HG02610 (cell line): Measurements from ENCODE around the gene TPRA1.

ENCODE experiments used
- ATAC-seq: cut with Tn5 transposase; IDR thresholded peaks from one replicate; pipeline ENCODE4 v1.9.1; 2021; ENCODE audit warnings: mild to moderate bottlenecking, moderate library complexity; ENCODE audit not compliant: unreplicated experiment

The TPRA1 gene

DNA sequence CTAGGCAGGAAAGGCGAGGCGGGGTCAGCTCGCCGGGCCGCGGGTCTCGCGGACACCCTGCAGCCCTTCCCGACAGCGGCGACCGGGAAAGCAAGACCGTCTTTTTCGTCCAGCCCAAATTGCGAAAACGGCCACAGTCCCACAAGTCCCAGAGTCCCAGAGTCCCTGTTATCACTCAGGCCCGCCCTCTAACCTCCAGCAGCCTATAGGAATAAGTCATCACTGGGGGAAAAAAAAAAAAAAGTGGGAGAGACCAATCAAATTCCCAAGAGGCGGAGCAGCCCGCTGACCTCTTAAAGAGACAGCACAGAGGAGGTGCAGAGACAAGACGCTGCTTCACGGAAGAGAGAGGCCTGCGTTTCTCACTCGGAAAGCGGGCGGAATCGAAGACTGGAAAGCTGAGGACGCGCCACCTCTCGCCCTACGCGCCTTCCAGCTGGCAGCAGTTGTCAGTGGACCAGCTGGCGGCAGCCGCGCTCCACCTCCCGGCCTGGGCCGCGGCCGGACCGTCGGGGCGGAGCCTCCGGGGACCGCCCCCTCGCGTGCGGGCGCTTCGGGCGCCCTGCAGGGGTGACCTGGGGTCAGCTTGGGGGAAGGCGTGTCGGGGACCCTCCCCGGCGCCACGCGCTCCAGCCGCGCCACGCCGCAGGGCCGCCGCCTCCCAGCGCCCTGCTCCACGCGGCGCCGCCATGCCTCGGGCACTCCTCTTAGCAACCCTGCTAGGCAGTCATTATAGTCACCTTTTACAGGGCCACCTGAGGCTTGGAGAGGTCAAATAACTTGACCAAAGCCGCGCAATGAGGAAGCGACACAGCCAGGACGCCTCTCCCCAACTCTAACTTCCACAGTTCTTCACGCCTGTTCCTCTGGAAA is at the start of gene TPRA1:
TPRA1 (minus strand) TSS at position 141 of the 873 bp plus-strand sequence. CDS start 10,587 bp downstream, outside the sequence.
- peak; percentile 74 for ATAC-seq

- no peak for ATAC-seq
These were observed 49.5 kb upstream of the TPRA1 start for GRCh38 chr3:127640042-127640355.

DNA sequence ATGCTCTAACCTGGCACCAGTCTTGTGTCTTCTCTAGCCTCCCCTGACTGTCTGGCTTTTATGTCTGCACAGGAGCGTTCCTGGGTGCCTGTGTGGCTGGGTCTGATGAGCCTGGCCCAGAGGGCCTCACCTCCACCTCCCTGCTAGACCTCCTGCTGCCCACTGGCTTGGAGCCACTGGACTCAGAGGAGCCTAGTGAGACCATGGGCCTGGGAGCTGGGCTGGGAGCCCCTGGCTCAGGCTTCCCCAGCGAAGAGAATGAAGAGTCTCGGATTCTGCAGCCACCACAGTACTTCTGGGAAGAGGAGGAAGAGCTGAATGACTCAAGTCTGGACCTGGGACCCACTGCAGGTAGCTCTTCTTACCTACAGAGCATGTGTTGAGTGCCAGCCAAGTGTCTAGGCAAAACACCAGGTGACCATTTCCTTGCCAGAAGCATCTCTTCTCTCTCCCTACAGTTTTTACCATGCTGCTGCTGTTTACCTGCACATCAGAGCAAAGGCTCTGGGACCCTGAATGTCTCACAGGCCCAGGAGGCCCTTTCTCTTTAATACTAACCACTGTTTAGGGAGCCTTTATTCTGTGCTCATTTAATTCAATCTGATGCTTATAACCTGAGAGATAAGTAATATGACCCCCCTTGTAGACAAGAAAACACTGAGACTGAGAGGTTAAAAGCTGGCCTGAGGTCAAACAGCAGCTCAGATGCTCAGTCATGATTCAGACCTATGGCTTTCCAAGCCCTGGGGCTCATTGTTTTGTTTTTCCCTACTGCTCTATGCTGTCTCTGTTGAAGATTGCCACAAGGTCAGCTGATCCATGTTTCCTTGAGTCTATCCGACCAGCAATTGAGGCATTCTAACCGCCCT is 48.9 kb upstream of the TPRA1 start:
- ATAC-seq, result no peak

- ATAC-seq, result no peak
These were observed 47.4 kb upstream of the TPRA1 start for GRCh38 chr3:127637971-127638370.

DNA sequence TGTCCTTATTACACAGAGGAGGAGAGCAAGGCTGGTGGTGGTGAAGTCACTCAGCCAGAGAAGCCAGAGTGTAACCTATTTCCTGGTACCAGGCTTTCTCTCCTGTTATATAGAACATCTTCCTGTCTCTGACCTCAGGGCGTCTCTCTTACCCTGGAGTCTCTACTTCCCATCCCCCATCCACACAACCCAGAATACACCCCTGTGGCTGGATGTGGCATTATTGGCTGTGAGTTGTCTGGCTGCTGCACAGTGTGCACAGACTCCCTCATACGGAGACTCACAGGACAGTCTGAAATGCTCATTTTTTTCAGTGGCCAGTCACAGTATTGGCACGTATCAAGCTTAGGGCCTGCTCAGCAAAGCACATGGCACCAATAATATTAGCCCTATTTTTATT is 47.0 kb upstream of the TPRA1 start:
- no peak for ATAC-seq

- no peak for ATAC-seq
These were observed 44.1 kb upstream of the TPRA1 start for GRCh38 chr3:127634653-127635052.

DNA sequence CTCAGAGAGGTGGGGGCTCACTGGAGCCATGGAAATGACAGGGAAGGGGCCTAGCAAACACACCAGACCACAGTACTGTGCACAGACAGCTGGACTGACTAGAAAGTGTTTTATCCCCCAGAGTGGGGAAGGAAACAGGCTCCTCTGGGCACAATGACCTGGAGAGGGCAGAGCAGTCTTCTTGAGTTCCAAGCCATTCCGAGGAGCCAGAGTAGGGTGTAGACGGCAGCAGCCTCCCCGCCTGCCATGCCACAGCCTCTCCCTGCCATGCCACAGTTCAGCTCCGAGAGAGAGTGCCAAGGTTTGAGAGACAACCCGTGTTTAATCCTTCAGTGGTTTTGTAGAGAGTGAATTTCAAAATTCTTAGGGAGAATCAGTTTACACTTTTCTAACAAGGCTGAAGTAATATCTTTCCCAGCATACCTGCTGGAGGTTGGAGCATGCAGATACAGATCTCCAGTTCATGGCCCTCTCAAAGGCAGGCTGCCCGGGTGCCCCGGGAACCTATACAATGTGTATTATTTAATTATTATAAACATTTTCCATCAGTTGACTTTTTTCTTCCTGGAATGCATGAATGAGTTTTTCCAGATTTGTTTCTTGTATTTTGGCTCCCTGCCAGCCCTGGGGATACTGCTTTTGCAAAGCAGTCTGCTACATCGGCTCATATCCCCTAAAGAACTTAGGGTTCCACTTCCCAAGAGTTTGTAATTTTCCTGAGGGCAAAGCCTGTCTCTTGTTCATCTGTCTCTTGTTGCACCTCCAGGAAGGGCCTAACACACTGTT is 41.7 kb upstream of the TPRA1 start:
- ATAC-seq, result no peak

DNA sequence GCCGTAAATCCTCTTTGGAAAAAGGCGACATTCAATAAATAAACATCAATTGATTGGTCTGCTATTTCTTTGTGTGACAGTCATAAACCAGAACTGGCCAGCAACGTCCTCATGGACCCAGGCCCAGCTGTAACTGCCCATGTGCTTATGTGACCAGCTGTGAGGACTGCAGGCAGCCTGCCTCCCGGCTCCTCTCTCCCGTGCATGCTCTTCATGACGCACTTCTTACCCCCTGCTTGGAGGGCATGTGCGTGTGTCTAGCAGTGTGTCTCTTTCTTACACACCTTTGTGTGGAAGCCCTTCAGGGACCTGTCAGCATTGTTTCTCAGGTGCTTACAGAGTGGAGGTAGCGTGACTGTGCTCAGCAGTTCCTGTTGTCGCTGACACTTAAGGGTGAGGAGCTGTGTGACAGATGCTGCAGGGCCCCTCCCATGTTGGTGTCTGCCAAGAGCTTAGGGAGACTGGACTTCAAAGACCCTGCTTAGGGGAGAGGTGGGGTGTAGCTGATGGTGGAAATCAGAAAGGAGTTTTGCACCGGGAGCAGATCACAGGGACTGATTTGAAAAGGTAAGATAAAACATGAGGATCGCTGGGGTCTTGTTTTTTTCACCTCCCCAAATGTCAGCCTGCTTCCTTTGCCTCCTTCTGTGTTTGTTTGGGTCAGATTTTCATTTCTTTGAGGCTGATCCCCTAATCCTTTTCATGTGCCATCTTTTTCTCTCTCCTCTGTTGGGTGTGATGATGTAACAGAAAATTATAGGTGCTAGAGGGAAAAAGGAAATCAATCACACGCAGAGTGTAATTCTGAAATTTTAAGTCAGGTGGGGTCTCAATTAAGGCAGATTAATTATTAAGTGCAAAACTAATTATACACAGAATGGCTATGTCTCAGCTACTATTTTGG is 40.5 kb upstream of the TPRA1 start:
- no peak for ATAC-seq

DNA sequence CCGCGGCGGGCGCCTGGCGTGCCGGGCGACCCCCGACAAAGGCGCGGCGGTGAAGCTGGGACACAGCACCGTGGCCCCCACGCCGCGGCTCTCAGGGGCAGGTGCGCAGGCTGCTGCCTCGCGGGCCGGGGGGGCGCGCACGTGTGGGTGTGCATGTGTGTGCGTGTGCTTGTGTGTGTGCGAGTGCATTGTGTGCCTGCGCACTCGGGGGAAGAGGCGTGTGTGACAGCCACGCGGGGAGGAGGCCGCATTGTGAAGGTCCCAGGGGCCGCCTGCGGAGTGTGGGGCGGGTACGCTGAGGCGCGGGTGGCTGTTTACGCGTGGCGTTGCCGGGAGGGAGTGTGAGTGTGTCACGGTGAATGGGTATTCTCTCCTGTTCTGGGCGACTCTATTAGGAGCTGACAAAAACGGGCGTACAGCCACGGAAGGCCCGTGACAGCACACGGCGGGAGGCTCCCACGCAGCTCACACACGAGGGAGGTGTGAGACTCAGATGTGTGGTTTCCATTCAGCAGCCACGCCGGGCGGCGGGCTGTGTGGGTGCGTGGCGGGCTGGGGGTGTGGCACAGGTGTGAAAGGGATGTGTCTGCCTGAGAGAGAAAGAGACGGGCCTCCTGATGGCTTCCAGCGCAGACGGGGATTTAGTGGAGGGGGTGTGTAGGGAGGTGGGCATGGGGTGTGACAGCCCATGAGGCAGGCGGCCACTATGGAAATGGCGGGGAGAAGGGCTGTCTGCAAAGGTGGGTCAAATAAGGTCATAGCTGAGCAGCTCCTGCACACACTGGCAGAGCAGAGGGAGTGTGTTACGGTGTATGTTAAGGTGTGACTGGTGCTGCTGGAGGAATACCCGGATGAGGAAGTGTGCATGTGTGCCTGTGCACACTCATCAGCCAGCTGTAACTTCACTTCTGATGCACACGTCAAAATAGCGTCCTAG is 39.2 kb upstream of the TPRA1 start:
- peak; percentile 5 for ATAC-seq

DNA sequence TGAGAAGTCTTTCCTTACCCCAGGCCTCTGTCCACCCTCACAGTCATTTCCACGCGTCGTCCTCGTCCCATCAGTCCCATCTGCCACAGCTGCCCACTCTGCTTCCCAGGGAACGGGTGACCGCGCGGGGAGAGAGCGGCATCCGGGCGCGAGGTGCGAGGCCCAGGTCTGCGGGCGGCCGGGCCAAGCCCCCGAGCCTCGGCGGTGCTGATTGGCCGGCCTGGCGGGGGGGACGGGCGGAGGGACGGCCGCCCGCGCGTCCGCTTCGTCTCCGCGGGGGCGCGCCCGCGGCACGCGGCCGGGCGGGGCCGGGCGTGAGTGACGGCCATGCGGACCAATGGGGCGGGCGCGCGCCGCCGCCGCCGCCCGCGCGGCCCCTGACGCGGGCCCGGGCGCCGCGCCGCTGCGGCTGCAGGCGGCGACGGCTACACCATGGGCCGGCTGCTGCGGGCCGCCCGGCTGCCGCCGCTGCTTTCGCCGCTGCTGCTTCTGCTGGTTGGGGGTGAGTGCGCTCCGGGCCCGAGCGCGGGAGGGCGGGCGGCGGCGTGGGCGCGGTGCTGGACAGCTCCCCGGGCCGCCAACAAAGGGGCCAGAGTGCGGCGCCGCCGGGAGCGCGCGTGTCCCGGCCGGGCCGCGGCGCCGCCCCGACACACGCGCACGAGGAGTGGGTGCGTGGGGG is 38.4 kb upstream of the TPRA1 start, which contains the start of gene PODXL2:
PODXL2 (plus strand) TSS at position 398 of the 679 bp plus-strand sequence; CDS start at position 433, 35 bp downstream.
- peak; percentile 52 for ATAC-seq

GRCh38 chr3:127628426-127628787 is 37.9 kb upstream of the TPRA1 start:
- ATAC-seq, result no peak

- no peak for ATAC-seq
These were observed 35.3 kb upstream of the TPRA1 start for GRCh38 chr3:127625821-127626220.

DNA sequence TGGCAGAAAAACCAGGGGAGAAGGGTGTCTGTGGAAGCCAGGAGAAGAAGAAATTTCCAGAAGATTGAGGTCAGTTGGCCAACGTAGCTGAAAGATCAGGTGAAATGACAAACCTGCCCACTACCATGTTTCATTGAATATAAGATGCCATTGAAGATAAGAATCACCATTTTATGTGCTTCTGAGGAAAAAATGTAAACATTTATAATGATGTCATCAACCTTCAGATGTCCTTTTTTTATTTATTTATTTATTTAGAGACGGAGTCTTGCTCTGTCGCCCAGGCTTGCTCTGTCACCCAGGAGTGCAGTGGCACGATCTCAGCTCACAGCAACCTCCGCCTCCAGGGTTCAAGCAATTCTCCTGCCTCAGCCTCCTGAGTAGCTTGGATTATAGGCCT is 33.5 kb upstream of the TPRA1 start:
- ATAC-seq, result no peak

- ATAC-seq, result no peak
These were observed 32.4 kb upstream of the TPRA1 start for GRCh38 chr3:127622772-127623576.

DNA sequence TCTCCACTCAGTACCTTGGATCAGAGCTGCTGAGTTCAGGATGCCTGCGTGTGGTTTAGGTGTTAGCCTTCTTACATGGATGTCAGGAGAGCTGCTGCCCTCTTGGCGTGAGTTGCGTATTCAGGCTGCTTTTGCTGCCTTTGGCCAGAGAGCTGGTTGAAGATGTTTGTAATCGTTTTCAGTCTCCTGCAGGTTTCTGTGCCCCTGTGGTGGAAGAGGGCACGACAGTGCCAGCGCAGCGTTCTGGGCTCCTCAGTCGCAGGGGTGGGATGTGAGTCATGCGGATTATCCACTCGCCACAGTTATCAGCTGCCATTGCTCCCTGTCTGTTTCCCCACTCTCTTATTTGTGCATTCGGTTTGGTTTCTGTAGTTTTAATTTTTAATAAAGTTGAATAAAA is 31.5 kb upstream of the TPRA1 start:
- no peak for ATAC-seq

DNA sequence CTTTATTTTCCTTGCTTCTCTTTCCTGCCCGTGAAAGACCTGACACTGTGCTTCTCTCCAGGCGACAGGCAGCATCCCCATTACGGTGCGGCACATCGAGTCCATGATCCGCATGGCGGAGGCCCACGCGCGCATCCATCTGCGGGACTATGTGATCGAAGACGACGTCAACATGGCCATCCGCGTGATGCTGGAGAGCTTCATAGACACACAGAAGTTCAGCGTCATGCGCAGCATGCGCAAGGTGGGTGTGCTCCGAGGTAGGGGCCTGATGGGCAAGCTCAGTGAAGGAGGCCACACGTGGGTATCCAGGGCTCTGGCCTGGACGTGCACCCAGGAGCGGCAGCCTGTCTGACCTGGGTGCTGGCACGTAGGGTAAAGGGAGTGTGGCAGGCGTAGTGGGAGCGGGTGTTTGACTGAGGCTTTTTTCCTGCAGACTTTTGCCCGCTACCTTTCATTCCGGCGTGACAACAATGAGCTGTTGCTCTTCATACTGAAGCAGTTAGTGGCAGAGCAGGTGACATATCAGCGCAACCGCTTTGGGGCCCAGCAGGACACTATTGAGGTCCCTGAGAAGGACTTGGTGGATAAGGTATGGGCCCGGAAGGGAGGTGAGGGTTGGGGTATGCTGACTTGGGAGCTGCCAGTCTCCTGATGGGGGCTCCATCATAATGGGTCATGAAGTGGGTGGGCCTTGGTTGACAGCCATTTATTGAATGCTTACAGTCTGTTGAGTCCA is 30.3 kb upstream of the TPRA1 start:
- ATAC-seq, result no peak

DNA sequence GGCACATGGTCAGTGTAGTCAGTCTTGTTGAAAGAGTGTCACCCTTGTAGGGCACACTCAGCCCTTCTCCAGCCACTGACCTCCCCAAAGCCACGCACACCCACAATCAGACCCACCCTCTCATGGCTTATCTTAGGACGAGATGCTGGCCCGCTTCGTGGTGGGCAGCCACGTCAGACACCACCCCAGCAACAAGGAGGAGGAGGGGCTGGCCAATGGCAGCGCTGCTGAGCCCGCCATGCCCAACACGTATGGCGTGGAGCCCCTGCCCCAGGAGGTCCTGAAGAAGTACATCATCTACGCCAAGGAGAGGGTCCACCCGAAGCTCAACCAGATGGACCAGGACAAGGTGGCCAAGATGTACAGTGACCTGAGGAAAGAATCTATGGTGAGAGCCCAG is 28.4 kb upstream of the TPRA1 start:
- ATAC-seq, result no peak
